SK-N-MC (cell line): ENCODE results near the gene SRRM3.

Experiments
- EZH2 ChIP-seq: fragments of 200-600 bp; sonication (generic); IDR thresholded peaks from one replicate; pipeline ENCODE4 v1.6.1; 2017; ENCODE audit warnings: antibody characterized with exemption
- FOXP2 ChIP-seq: optimal IDR thresholded peaks from 2 replicates; pipeline ENCODE3; 2011; ENCODE audit warnings: mild to moderate bottlenecking, moderate library complexity; ENCODE audit not compliant: insufficient read depth; ENCODE audit errors: extremely low read length, control extremely low read depth
- POLR2AphosphoS5 ChIP-seq: IDR thresholded peaks from 2 replicates; pipeline ENCODE4 v1.6.1; 2012; ENCODE audit warnings: mild to moderate bottlenecking, low read depth, low read length, borderline replicate concordance

- TF ChIP-seq EZH2: no peak
- TF ChIP-seq POLR2AphosphoS5: peak; percentile 78
- TF ChIP-seq FOXP2: no peak
Measured at GRCh38 chr7:76303202-76304147, 101.8 kb downstream of the SRRM3 start.
